Transverse colon (tissue), 4 donors: ENCODE measurements around the gene RSPO3. TPM values are rescaled to one million over a fixed set of nuclear protein-coding genes. Genes with fewer than 3 reads are reported as not detected.

Source experiments
- DNase-seq: peaks from one replicate; pipeline ENCODE4 v3.0.0-alpha.2; 2019
- H3K27ac ChIP-seq, 4 donors: fragments of 200-600 bp; sonication (generic); 2 replicates each; pipeline ENCODE4 v1.5.1; 2016 to 2018; ENCODE audit warnings: inconsistent platforms in 4 of 4
- H3K27me3 ChIP-seq: fragments of 200-600 bp; sonication (generic); 2 replicates; pipeline ENCODE4 v1.5.1; 2017; ENCODE audit warnings: inconsistent platforms
- H3K36me3 ChIP-seq, 4 donors: fragments of 200-600 bp; sonication (generic); 2 replicates each; pipeline ENCODE4 v1.5.1; 2017 to 2019; ENCODE audit warnings: inconsistent platforms in 4 of 4
- H3K4me1 ChIP-seq, 4 donors: fragments of 200-600 bp; sonication (generic); 2 replicates each; pipeline ENCODE4 v1.5.1; 2017 to 2020; ENCODE audit warnings: inconsistent platforms in 4 of 4
- H3K4me3 ChIP-seq, 4 donors: fragments of 200-600 bp; sonication (generic); 1 replicate in 1 of 4; 2 replicates in 3 of 4; pipeline versions ENCODE4 v1.5.1 to v1.6.1; 2017 to 2019; ENCODE audit warnings: inconsistent platforms in 4 of 4
- H3K9me3 ChIP-seq, 2 donors: fragments of 200-600 bp; sonication (generic); 2 replicates each; pipeline ENCODE4 v1.5.1; 2017 to 2019; ENCODE audit warnings: inconsistent platforms in 2 of 2
- CTCF ChIP-seq, 5 experiments: fragments of 200-600 bp in 3 of 5; fragments of 450-650 bp in 2 of 5; sonication (generic) in 3 of 5; IDR thresholded peaks; 1 replicate in 2 of 5; 2 replicates in 3 of 5; pipeline ENCODE4 v1.5.1; 2016 to 2017; ENCODE audit warnings: antibody characterized with exemption in 5 of 5, inconsistent platforms in 3 of 5, mild to moderate bottlenecking in 2 of 5, moderate library complexity in 1 of 5
- EP300 ChIP-seq: sonication (generic); formaldehyde crosslinking; IDR thresholded peaks from one replicate; pipeline ENCODE4 v1.6.1; 2017; ENCODE audit warnings: antibody characterized with exemption, low read depth
- POLR2A ChIP-seq: fragments of 450-650 bp; IDR thresholded peaks from one replicate; pipeline ENCODE4 v1.6.1; 2016; ENCODE audit warnings: antibody characterized with exemption, mild to moderate bottlenecking, moderate library complexity
- POLR2AphosphoS5 ChIP-seq, 3 donors: sonication (generic); formaldehyde crosslinking; IDR thresholded peaks; one replicate each; pipeline ENCODE4 v1.6.1; 2016; ENCODE audit warnings: antibody characterized with exemption in 3 of 3
- WGBS, 2 donors: methylation state at CpG; one replicate each; pipeline ENCODE4 v1.1.5; 2018; ENCODE audit warnings: low coverage in 1 of 2; 5-methylcytosine and 5-hydroxymethylcytosine counted together
- in situ Hi-C, 4 donors: fragments of 200-750 bp; cut with MboI; loops; one replicate each; pipeline versions ENCODE4 v1.15.0 to v1.15.1; 2017; ENCODE audit warnings: low sequenced_read_pairs in 3 of 4, low pct_ligation_motif_present in 1 of 4, low pct_unique_long_range_greater_than_20kb in 1 of 4
- intact Hi-C: fragments of 100-400 bp; cut with DNase I; formaldehyde crosslinking; loops from one replicate; pipeline ENCODE4 v1.15.1; 2023; ENCODE audit warnings: low total_unique reads
- total RNA-seq, 4 donors: library from RNA; depleted of rRNA; stranded (reverse); fragments of >200 nt; gene quantifications; one replicate each; pipeline ENCODE4 v1.1.0, GENCODE V29; 2016

Gene RSPO3
- total RNA-seq, 4 donors from 2014 or later: 0.80 to 5.2 (median 2.7) TPM

GRCh38 chr6:127083963-127084310 is 34.5 kb upstream of the RSPO3 start:
- no peak overlapping the region for H3K4me3 ChIP-seq
- no peaks in the 10 kb centered on the region for H3K36me3 ChIP-seq
- no peak for DNase-seq
- no peaks in the 10 kb centered on the region for H3K4me1 ChIP-seq
- no peaks in the 10 kb centered on the region for H3K27me3 ChIP-seq
- no peaks in the 10 kb centered on the region for H3K9me3 ChIP-seq
- intact Hi-C loops: no loop called here
- 73 to 74% methylated on average over 2 of the region's 2 CpGs for WGBS, 2 donors
- H3K27ac ChIP-seq: no peak overlapping the region
- in situ Hi-C loops: no loop called here
- TF ChIP-seq EP300: no peak

GRCh38 chr6:127085181-127085580 is 33.3 kb upstream of the RSPO3 start:
- no peak for DNase-seq
- in situ Hi-C loops (no loop called here), intact Hi-C loops (no loop called here)
- Histone ChIP-seq H3K4me1 (no peaks in the 10 kb centered on the region), H3K27ac (no peak overlapping the region), H3K36me3 (no peaks in the 10 kb centered on the region), H3K4me3 (no peak overlapping the region), H3K27me3 (no peaks in the 10 kb centered on the region), H3K9me3 (no peaks in the 10 kb centered on the region)
- no peak for TF ChIP-seq EP300
- WGBS, 2 donors: 75 to 81% methylated on average over 3 of the region's 3 CpGs

GRCh38 chr6:127090051-127090450 is 28.4 kb upstream of the RSPO3 start:
- in situ Hi-C loops (no loop called here), intact Hi-C loops (no loop called here)
- Histone ChIP-seq H3K36me3 (no peaks in the 10 kb centered on the region), H3K4me3 (no peak overlapping the region), H3K27me3 (no peaks in the 10 kb centered on the region), H3K9me3 (no peaks in the 10 kb centered on the region), H3K4me1 (no peaks in the 10 kb centered on the region), H3K27ac (no peak overlapping the region)
- no peak for DNase-seq
- 27 to 34% methylated on average over 1 of the region's 1 CpG for WGBS, 2 donors
- TF ChIP-seq EP300: no peak
- no peak for TF ChIP-seq POLR2A
- TF ChIP-seq POLR2AphosphoS5 (IDR thresholded peaks at IDR 0.05): no peak
- no peak for TF ChIP-seq CTCF (IDR thresholded peaks at IDR 0.05)

- TF ChIP-seq POLR2AphosphoS5 (IDR thresholded peaks at IDR 0.05): no peak
- TF ChIP-seq EP300: no peak
- no peak for TF ChIP-seq CTCF (IDR thresholded peaks at IDR 0.05)
- TF ChIP-seq POLR2A: no peak
- 86 to 87% methylated on average over 3 of the region's 3 CpGs for WGBS, 2 donors
- DNase-seq: no peak
- no peaks in the 10 kb centered on the region for H3K9me3 ChIP-seq
- no peak overlapping the region for H3K27ac ChIP-seq
- H3K27me3 ChIP-seq: no peaks in the 10 kb centered on the region
- H3K4me1 ChIP-seq: no peaks in the 10 kb centered on the region
- H3K36me3 ChIP-seq: no peaks in the 10 kb centered on the region
- in situ Hi-C loops: no loop called here
- H3K4me3 ChIP-seq: no peak overlapping the region
- intact Hi-C loops: no loop called here
Measured at GRCh38 chr6:127092466-127092865, 26.0 kb upstream of the RSPO3 start.

GRCh38 chr6:127094791-127095190 is 23.7 kb upstream of the RSPO3 start:
- no peak overlapping the region for H3K27ac ChIP-seq
- H3K27me3 ChIP-seq: no peaks in the 10 kb centered on the region
- TF ChIP-seq CTCF (IDR thresholded peaks at IDR 0.05) (no peak), POLR2A (no peak), EP300 (no peak), POLR2AphosphoS5 (IDR thresholded peaks at IDR 0.05) (no peak)
- DNase-seq: no peak
- in situ Hi-C loops (no loop called here), intact Hi-C loops (no loop called here)
- no peak overlapping the region for H3K4me3 ChIP-seq
- no peaks in the 10 kb centered on the region for H3K4me1 ChIP-seq
- 67 to 70% methylated on average over 1 of the region's 1 CpG for WGBS, 2 donors
- no peaks in the 10 kb centered on the region for H3K9me3 ChIP-seq
- H3K36me3 ChIP-seq: no peaks in the 10 kb centered on the region
